ENCODE data around the gene PRKCH. TPM values are rescaled to one million over a fixed set of nuclear protein-coding genes. Genes with fewer than 3 reads are reported as not detected.

PRKCH gene
- total RNA-seq, 4 donors from 2014 or later: 17.9 to 105 (median 63.5) TPM

GRCh38 chr14:61342932-61343331 lies 21.6 kb downstream of the PRKCH start:
- no peaks in the 10 kb centered on the region for H3K4me1 ChIP-seq
- no peaks in the 10 kb centered on the region for H3K36me3 ChIP-seq
- TF ChIP-seq CTCF (IDR thresholded peaks at IDR 0.05): no peak
- TF ChIP-seq POLR2A (IDR thresholded peaks at IDR 0.05): no peak
- no peaks in the 10 kb centered on the region for H3K27me3 ChIP-seq
- no peak for DNase-seq
- peak overlapping the region; percentile 24 to 64 for H3K27ac ChIP-seq
- intact Hi-C loops (cut with DNase I; ENCODE audit: low total_unique reads): no loop called here
- no peaks in the 10 kb centered on the region for H3K9me3 ChIP-seq
- H3K4me3 ChIP-seq: no peak overlapping the region

- TF ChIP-seq CTCF (IDR thresholded peaks at IDR 0.05): no peak
- TF ChIP-seq POLR2A (IDR thresholded peaks at IDR 0.05): no peak
- Histone ChIP-seq H3K9me3 (no peaks in the 10 kb centered on the region), H3K4me3 (no peak overlapping the region), H3K36me3 (no peaks in the 10 kb centered on the region), H3K27ac (peak overlapping the region; percentile 34 to 64), H3K27me3 (no peaks in the 10 kb centered on the region), H3K4me1 (no peaks in the 10 kb centered on the region)
- DNase-seq: no peak
- intact Hi-C loops (cut with DNase I; ENCODE audit: low total_unique reads): no loop called here
Observed at GRCh38 chr14:61343471-61343870, 22.1 kb downstream of the PRKCH start.

- intact Hi-C loops (cut with DNase I; ENCODE audit: low total_unique reads): no loop called here
- H3K4me3 ChIP-seq: no peak overlapping the region
- no peak for TF ChIP-seq CTCF (IDR thresholded peaks at IDR 0.05)
- no peak for TF ChIP-seq POLR2A (IDR thresholded peaks at IDR 0.05)
- no peaks in the 10 kb centered on the region for H3K36me3 ChIP-seq
- no peaks in the 10 kb centered on the region for H3K9me3 ChIP-seq
- H3K27ac ChIP-seq: peak overlapping the region; percentile 34 to 64
- no peak for DNase-seq
- no peaks in the 10 kb centered on the region for H3K27me3 ChIP-seq
- H3K4me1 ChIP-seq: no peaks in the 10 kb centered on the region
Observed at GRCh38 chr14:61343991-61344405, 22.6 kb downstream of the PRKCH start.

- no peak overlapping the region for H3K4me3 ChIP-seq
- H3K4me1 ChIP-seq: no peaks in the 10 kb centered on the region
- no peaks in the 10 kb centered on the region for H3K27me3 ChIP-seq
- H3K36me3 ChIP-seq: no peaks in the 10 kb centered on the region
- H3K9me3 ChIP-seq: no peaks in the 10 kb centered on the region
- no peak for DNase-seq
- TF ChIP-seq CTCF (IDR thresholded peaks at IDR 0.05) (no peak), POLR2A (IDR thresholded peaks at IDR 0.05) (no peak)
- peak overlapping the region; percentile 34 to 64 for H3K27ac ChIP-seq
- intact Hi-C loops (cut with DNase I; ENCODE audit: low total_unique reads): no loop called here
Observed at GRCh38 chr14:61344437-61345150, 23.2 kb downstream of the PRKCH start.

- Histone ChIP-seq H3K27me3 (no peaks in the 10 kb centered on the region), H3K9me3 (no peaks in the 10 kb centered on the region), H3K27ac (peak overlapping the region in 1 of 2 donors; percentile 64), H3K4me3 (no peak overlapping the region), H3K36me3 (no peaks in the 10 kb centered on the region), H3K4me1 (no peaks in the 10 kb centered on the region)
- intact Hi-C loops (cut with DNase I; ENCODE audit: low total_unique reads): no loop called here
- TF ChIP-seq POLR2A (IDR thresholded peaks at IDR 0.05) (no peak), CTCF (IDR thresholded peaks at IDR 0.05) (no peak)
- DNase-seq: no peak
Observed at GRCh38 chr14:61345151-61345482, 23.7 kb downstream of the PRKCH start.
